ENCODE measurements around the gene IFNG.
"Not testable (repeated sequence)": the region's sequence is repeated elsewhere in the genome, so short reads cannot be mapped to it uniquely, and the experiment has no call there.

Gene IFNG

GRCh38 chr12:68159681-68160304, at the start of gene IFNG:
Gene IFNG (minus strand): TSS chr12:68159740. CDS start chr12:68159615, 125 bp downstream.
- no peak for DNase-seq

- DNase-seq = not testable (repeated sequence)
Observed at GRCh38 chr12:68209048-68209728, 49.6 kb upstream of the IFNG start.

GRCh38 chr12:68207276-68207675, 47.7 kb upstream of the IFNG start:
- DNase-seq = no peak

GRCh38 chr12:68206446-68206845, 46.9 kb upstream of the IFNG start:
- no peak for DNase-seq

GRCh38 chr12:68203460-68203875, 43.9 kb upstream of the IFNG start:
- DNase-seq = no peak

GRCh38 chr12:68200854-68201253, 41.3 kb upstream of the IFNG start:
- DNase-seq = no peak

- DNase-seq = no peak
Observed at GRCh38 chr12:68199127-68199526, 39.6 kb upstream of the IFNG start.

- no peak for DNase-seq
Observed at GRCh38 chr12:68198507-68199086, 39.1 kb upstream of the IFNG start.

GRCh38 chr12:68190301-68190700, 30.8 kb upstream of the IFNG start:
- no peak for DNase-seq

GRCh38 chr12:68189821-68190242, 30.3 kb upstream of the IFNG start:
- no peak for DNase-seq

- no peak for DNase-seq
Observed at GRCh38 chr12:68185598-68185997, 26.1 kb upstream of the IFNG start.

GRCh38 chr12:68180792-68181744, 21.5 kb upstream of the IFNG start:
- DNase-seq = no peak

- DNase-seq = no peak
Observed at GRCh38 chr12:68178774-68179439, 19.4 kb upstream of the IFNG start.

- DNase-seq = no peak
Observed at GRCh38 chr12:68178184-68178583, 18.6 kb upstream of the IFNG start.

- no peak for DNase-seq
Observed at GRCh38 chr12:68177562-68177961, 18.0 kb upstream of the IFNG start.

GRCh38 chr12:68176257-68176656, 16.7 kb upstream of the IFNG start:
- DNase-seq = no peak

GRCh38 chr12:68175557-68176061, 16.1 kb upstream of the IFNG start:
- no peak for DNase-seq

GRCh38 chr12:68174761-68175160, 15.2 kb upstream of the IFNG start:
- DNase-seq = not testable (repeated sequence)

- no peak for DNase-seq
Observed at GRCh38 chr12:68173792-68174191, 14.3 kb upstream of the IFNG start.

- DNase-seq = no peak
Observed at GRCh38 chr12:68170726-68171125, 11.2 kb upstream of the IFNG start.

GRCh38 chr12:68169213-68169889, 9.8 kb upstream of the IFNG start:
- DNase-seq = no peak

Data from NCI-H1048 (cell line).